ENCODE data around the gene SCAPER. TPM values are rescaled to one million over a fixed set of nuclear protein-coding genes. Genes with fewer than 3 reads are reported as not detected.
A peak's percentile ranks its signal among the peaks of the same experiment; 100 is the strongest.

Gene SCAPER
- total RNA-seq, 1 donor from 2014 or later, result 58.0 TPM

DNA sequence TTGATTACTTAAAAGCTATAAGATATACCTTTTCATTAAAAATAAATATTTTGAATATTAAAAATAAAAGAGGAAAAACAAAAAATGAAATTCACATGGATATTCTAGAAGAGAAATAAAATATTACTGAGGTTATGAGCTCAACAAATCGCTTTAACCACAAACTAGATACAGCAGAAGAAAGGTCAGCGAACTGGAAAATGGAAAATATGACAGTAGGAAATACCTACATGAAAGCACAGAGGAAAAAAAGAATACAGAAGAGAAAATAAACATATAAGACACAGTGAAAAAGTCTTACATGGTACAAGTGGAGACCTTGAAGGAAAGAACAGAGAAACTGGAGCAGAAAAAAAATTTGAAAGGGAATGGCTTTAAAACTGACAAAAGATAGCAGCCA, 33.2 kb downstream of the SCAPER start:
- no peaks in the 10 kb centered on the region for H3K36me3 Mint-ChIP-seq (ENCODE audit: unreplicated experiment)
- no peak overlapping the region for H3K27ac Mint-ChIP-seq (ENCODE audit: unreplicated experiment)
- no peaks in the 10 kb centered on the region for H3K27me3 Mint-ChIP-seq (ENCODE audit: unreplicated experiment)
- no peaks in the 10 kb centered on the region for H3K4me1 Mint-ChIP-seq (ENCODE audit: low read depth, unreplicated experiment)
- no peak for DNase-seq
- TF ChIP-seq, protein P1, sequence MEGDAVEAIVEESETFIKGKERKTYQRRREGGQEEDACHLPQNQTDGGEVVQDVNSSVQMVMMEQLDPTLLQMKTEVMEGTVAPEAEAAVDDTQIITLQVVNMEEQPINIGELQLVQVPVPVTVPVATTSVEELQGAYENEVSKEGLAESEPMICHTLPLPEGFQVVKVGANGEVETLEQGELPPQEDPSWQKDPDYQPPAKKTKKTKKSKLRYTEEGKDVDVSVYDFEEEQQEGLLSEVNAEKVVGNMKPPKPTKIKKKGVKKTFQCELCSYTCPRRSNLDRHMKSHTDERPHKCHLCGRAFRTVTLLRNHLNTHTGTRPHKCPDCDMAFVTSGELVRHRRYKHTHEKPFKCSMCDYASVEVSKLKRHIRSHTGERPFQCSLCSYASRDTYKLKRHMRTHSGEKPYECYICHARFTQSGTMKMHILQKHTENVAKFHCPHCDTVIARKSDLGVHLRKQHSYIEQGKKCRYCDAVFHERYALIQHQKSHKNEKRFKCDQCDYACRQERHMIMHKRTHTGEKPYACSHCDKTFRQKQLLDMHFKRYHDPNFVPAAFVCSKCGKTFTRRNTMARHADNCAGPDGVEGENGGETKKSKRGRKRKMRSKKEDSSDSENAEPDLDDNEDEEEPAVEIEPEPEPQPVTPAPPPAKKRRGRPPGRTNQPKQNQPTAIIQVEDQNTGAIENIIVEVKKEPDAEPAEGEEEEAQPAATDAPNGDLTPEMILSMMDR (IDR thresholded peaks at IDR 0.05; ENCODE audit: partially characterized antibody, unreplicated experiment), result no peak
- no peak overlapping the region for H3K4me3 Mint-ChIP-seq (ENCODE audit: unreplicated experiment)
- H3K9me3 Mint-ChIP-seq (ENCODE audit: unreplicated experiment), result no peaks in the 10 kb centered on the region

DNA sequence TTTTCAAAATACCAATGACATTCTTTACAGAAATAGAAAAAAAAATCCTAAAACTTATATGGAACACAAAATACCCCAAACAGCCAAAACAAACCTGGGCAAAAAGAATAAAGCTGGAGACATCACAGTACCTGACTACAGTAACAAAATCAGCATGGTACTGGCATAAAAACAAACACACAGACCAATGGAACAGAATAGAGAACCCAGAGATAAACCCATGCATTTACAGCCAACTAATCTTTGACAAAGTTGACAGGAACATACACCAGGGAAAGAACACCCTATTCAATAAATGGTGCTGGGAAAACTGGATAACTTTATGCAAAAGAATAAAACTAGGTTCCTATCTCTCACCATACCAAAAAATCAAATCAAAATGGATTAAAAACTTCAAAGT, 36.4 kb downstream of the SCAPER start:
- no peak overlapping the region for H3K4me3 Mint-ChIP-seq (ENCODE audit: unreplicated experiment)
- H3K36me3 Mint-ChIP-seq (ENCODE audit: unreplicated experiment), result no peaks in the 10 kb centered on the region
- DNase-seq, result no peak
- no peaks in the 10 kb centered on the region for H3K9me3 Mint-ChIP-seq (ENCODE audit: unreplicated experiment)
- TF ChIP-seq, protein P1 (IDR thresholded peaks at IDR 0.05; ENCODE audit: partially characterized antibody, unreplicated experiment), result no peak
- H3K4me1 Mint-ChIP-seq (ENCODE audit: low read depth, unreplicated experiment), result peaks cover under 1% of the 10 kb centered on the region
- no peaks in the 10 kb centered on the region for H3K27me3 Mint-ChIP-seq (ENCODE audit: unreplicated experiment)
- H3K27ac Mint-ChIP-seq (ENCODE audit: unreplicated experiment), result no peak overlapping the region

DNA sequence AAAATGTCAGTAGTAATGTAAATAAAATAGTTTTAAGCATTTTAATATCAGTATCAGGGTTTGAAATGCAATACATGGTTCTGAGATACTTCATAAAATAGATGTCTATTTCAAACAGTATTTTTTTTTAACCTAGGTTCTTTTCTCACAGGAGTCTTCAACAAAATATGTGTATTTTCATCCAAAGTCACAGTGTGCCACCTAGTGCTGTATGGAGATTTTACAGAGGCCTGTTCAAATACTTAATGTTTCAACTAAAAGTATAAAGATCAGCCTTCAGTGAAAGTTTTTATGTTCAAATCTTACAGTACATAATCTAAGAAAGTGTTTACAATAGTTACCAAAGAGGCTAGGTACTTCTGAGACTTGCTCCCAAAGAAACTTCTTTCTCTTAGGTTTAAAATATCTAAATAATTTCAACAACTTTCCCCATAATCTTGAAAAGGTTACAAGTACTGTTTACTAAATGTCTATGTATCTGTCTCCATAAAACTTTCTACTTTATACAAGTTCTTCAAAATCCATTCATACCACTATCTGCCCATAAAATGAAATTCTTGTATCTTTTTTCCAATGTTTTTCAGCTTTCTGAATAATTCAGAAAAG, 38.3 kb downstream of the SCAPER start:
- Mint-ChIP-seq H3K36me3 (ENCODE audit: unreplicated experiment) (no peaks in the 10 kb centered on the region), H3K27ac (ENCODE audit: unreplicated experiment) (no peak overlapping the region), H3K4me3 (ENCODE audit: unreplicated experiment) (no peak overlapping the region), H3K4me1 (ENCODE audit: low read depth, unreplicated experiment) (peaks cover 10% of the 10 kb centered on the region), H3K27me3 (ENCODE audit: unreplicated experiment) (no peaks in the 10 kb centered on the region), H3K9me3 (ENCODE audit: unreplicated experiment) (no peaks in the 10 kb centered on the region)
- TF ChIP-seq, protein P1 (IDR thresholded peaks at IDR 0.05; ENCODE audit: partially characterized antibody, unreplicated experiment), result peak; percentile 35
- DNase-seq, result no peak

DNA sequence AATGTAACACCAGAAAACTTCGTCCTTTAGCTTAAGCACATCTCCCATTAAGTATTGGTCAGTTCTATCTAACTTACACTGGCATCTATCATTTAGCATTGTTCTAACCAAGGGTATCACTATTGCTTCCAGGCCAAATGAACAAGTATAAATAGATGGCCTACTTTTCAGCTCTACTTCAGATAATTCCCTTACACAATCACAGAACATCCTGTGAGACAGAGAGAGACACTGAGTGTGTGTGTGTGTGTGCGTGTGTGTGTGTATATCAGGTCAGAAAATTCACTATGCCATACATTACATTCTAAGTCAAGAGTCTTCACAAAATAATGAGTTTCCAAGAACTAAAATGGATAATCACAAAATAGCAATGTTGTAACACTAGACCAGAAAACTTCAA, 39.1 kb downstream of the SCAPER start:
- H3K9me3 Mint-ChIP-seq (ENCODE audit: unreplicated experiment), result no peaks in the 10 kb centered on the region
- no peaks in the 10 kb centered on the region for H3K27me3 Mint-ChIP-seq (ENCODE audit: unreplicated experiment)
- no peak for DNase-seq
- no peak overlapping the region for H3K27ac Mint-ChIP-seq (ENCODE audit: unreplicated experiment)
- H3K36me3 Mint-ChIP-seq (ENCODE audit: unreplicated experiment), result no peaks in the 10 kb centered on the region
- TF ChIP-seq, protein P1 (IDR thresholded peaks at IDR 0.05; ENCODE audit: partially characterized antibody, unreplicated experiment), result no peak
- H3K4me1 Mint-ChIP-seq (ENCODE audit: low read depth, unreplicated experiment), result peaks cover 10% of the 10 kb centered on the region
- no peak overlapping the region for H3K4me3 Mint-ChIP-seq (ENCODE audit: unreplicated experiment)

DNA sequence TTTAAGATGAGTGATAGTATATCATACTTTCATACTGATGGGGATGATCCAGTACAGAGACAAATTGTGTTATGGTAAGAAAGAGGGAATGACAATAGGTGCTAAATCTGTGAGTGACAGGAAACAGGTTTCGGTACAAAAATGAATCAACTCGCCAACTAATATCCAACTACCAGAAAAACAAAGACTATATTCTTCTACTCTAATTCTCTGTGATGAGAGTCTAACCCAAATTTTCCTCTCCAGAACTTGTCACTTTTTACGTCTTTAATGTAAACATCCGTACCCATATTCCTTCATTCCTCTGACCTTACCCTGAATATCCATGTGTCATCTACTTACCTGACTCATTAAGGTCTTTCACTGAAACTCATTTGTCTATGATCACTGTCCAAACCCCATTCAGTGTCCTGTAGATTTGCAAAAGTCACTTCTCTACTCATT, 39.6 kb downstream of the SCAPER start:
- no peak for DNase-seq
- Mint-ChIP-seq H3K4me3 (ENCODE audit: unreplicated experiment) (no peak overlapping the region), H3K9me3 (ENCODE audit: unreplicated experiment) (no peaks in the 10 kb centered on the region), H3K27me3 (ENCODE audit: unreplicated experiment) (no peaks in the 10 kb centered on the region), H3K27ac (ENCODE audit: unreplicated experiment) (no peak overlapping the region), H3K36me3 (ENCODE audit: unreplicated experiment) (no peaks in the 10 kb centered on the region), H3K4me1 (ENCODE audit: low read depth, unreplicated experiment) (peaks cover 10% of the 10 kb centered on the region)
- TF ChIP-seq, protein P1 (IDR thresholded peaks at IDR 0.05; ENCODE audit: partially characterized antibody, unreplicated experiment), result no peak
